NCI-H526 (cell line): Measurements from ENCODE around the gene RARB.

Experiments
- DNase-seq, 2 experiments: peaks; one replicate each; lab custom pipeline; 2025; lab: John Stamatoyannopoulos, UW

RARB gene

DNA sequence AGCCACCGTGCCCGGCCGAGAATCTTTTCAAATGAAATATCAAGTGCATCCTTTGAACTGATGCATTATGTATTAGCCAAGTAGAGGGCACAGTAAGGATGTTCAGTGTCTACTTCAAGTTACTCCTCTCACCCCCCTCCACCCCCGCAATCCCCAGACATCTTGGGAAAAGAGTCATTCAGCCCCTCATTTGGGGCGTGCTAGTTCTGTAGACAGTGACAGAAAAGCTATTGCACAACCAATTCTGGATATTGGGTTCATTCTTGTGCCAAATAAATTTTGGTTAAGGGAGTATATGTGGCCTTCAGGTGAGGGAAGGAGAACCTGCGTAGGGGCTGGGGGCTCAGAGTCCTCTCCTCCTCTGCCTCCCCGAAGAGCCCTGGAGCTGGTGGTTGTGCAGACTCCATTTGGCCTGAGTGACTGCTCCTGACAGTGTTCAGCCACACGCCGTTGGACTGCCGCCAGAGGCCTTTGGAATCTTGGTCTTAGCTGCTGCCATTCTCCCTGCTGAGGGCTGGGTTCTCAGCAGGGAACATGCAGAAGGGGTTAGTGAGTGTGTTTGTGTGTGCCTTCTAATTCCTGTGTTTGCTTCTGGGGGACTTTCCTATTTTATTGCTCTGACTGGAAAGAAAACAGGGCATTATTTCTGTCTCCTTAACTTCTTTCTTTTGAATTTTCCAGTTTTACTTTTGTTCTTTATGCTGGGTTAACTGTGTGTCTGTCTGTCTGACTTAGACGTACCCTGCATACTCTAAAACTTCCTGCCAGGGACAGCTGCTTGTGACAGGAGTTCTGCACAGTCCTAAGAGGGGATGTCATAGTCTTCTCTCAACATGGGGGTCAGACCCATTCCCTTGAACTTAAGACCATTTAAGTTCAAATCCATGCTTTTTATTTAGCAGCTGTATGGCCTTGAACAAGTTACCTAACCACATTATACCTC is 21.0 kb downstream of the RARB start:
- DNase-seq, result no peak

DNA sequence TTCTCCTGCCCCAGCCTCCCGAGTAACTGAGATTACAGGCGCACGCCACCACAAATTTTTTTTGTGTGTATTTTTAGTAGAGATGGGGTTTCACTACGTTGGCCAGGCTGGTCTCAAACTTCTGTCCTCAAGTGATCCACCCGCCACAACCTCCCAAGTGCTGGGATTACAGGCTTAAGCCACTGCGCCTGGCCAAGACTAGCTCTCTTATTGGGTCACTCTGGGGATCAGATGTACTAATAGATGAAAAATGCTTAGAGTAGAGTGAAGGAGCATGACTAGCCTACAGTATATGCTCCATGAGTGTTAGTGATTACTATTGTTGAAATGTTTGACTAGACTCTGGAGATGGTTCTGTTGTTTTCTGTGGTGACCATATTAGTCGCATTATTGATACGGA is 21.8 kb downstream of the RARB start:
- no peak for DNase-seq

DNA sequence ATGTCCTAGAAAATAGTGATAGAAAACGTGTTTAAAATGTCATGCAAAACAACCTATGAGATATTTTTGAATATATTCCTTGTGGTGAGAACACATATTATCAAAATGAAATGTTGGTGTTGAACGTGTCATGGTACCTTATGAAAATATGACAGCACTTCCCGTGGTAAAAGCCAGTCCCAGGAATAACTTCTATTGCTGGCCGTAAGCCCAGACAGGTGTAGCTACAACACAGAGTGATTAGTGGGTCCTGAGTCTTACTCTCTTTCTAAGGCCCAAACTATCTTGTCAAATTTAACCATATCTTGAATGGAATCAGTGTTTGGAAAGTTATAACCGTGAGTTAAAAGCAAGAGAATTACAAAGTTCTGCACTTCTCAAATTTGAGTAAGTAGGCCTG is 24.1 kb downstream of the RARB start:
- DNase-seq, result no peak

DNA sequence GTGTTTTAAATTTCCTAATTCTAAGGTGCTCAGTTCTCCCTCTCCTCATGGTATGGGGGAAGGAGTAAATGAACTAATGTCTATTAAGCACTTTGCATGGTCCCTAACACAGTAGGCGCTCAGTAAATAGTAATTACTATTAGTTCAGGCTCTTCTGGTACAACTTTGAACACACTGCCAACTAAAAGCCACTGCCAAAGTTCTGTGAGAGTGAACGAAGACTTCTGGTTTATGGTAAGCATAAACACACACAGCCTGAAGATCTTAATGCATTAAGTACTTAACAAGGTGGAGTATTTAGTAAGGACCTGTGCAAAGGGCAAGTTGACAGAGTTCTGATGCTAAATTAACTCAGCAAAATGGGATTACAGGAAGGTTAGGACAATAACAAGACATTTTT is 24.7 kb downstream of the RARB start:
- no peak for DNase-seq

GRCh38 chr3:25453619-25454004 is 25.5 kb downstream of the RARB start:
- no peak for DNase-seq

DNA sequence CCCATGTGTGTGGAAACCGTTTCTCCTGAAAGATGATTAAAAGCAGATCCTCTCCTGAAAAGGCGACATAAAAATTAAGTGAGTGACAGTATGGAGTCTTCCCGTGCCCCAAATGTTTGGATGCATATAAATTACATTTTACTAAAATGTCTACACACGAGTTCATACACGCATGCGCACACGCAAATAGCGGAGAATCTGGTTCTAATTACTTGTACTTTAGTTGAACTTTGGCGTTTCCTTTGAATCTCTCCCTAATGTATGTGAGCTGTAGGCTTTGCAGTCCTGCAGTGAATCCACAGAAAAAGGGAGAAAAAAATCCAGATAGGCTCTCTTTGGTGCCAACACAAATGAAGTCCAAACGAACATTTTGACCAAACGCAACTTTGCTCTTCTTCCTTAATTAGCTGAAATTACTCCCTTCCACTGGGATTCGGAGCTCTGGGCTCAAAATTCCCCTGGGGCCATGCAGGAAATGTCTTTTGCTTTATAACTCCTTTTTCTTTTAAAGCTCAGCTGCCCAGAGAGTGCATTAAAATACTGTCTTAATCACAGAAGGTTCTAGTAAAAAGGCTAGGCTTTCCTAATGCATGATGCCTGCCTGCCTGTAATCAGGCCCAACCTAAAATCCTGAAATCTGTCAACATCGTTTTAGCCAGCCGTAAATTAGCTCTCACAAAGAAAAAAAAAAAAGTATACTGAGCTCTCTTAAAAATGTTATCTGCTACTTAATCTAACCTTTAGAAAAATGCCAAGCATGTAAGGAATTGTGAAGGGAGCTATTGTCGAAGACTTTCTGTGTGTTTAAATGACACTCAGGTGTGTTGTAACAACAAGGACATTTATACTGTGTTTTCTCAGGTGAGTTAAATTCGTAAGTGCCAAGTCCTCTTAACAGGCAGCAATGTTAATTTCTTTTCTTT is 26.2 kb downstream of the RARB start:
- no peak for DNase-seq

- no peak for DNase-seq
Observed at GRCh38 chr3:25455441-25456132, 27.5 kb downstream of the RARB start.

DNA sequence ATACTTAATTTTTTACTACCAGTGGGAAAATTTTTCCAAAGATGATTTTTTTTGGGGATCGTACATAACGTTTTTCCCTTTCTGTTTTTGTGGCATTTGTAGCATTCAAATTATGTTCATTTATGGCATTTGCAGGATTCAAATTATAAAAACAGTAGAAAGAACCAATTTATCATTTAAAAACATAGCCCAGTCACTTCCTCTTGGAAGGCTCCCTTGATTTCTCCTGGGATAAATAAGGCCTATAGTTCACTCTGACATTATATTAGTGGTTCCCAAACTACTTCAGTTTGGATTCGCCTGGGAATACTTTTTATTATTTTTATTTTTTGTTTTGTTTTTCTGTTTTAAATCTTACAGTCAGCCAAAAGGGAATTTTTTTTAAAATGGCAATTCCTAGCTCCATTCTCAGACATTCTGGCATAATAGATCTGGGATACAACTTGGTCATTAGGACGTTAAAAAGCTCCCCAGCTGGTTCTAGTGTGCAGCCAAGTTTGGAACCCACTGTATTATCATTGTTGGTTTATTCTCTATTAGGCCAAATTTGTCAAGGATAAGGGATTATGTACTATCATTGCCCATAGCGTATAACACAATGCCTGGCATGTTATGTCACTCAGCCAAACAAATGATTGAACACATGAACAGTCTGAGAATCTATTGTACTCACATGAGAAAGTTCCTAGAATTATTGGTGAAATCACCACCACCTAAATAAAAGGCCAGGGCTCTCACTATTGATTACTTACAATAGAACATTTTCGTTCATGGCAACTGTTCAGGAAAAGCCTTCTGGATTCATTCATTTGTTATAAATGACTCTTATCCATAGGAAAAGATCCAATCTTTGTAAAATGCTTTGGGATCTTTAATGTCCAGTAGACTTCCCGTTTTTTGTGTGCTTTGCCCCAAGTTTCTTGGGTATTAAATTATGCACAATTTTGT is 28.9 kb downstream of the RARB start:
- no peak for DNase-seq

DNA sequence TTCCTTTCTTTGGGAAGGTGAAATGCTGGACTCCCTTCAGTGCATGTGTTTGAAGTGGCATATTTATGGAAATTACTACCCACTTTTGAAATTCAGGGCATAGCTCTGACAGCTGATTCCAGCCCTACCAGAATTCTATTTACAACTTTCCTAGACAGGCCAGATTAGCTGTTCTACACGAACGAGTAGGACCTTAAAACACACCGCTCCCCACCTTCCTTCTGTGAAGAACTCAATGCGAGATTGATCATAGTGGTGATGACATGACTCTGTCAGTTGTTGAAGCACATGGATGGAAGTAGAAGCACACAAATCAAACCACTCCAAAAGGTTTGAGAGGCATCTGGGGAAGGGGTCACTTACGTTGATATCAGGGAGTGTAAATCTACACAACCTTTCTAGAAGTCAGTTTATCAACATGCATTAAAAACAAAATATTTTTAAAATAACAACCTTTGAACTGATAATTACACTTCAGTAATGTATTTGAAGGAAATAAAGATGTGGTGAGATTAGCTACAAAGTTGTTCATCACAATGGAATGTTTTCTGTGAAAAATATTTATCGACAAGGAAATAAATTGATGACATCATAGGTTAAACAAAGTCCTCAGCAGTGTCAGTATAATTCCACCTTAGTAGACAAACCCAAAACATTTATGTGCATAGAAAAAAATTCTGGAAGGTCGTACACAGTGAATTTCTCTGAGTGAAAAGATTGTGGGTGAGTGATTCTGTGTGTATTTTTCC is 29.8 kb downstream of the RARB start:
- DNase-seq, result no peak

DNA sequence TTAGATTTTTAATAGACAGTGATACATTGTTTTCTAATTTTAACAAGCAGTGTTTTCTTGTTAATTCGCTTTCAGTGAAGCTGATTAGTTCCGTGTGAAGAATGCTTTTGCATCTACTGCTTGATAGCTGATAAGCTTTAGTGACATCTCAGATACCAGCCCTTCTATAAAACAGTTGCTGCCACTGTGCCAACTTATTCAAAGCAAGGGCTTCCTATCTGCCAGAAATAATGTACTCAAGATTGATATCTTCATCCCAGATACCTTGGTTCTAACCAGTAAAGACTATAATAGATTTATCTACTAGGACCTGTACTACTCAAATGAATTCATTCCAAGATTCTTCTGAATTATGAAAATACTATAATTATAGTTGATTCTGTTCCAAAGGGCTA is 30.4 kb downstream of the RARB start:
- DNase-seq, result no peak

GRCh38 chr3:25460751-25461150 is 32.7 kb downstream of the RARB start:
- no peak for DNase-seq

DNA sequence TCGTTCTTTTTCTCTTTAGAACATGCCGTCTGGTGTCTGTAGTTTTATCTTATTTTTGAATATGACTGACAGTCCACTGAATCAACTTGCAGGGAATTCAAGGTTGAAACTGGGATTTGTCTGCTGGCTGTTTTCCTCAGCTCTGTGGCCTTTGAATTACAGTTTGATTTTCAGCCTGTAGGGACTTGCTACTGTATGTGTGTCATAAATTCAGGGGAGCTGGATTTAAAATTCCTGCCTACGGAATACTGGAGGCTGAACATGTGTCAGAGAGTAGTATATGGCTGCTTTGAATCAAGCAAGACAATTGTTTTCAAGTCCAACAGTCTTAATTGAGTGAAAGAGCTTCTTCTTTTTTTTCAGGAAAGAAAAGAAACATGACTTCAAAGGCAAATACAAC is 33.9 kb downstream of the RARB start:
- DNase-seq, result no peak

DNA sequence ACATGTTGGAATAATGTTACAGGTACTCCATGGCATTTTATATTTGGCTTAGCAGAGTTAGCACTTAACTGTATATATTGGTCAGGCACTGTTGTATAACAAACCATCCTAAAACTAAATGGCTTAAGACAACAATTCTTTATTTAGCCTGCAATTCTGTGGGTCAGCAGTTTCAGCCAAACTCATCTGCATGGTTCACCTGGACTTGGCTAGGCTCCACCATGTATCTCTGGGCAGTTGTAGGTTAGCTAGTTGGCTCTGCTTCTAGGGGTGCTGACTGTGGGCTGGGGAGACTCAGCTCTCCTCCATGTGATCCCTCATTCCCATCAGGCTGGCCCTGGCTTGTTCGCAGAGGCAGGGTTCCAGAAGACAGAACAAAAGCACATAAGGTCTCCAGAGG is 34.4 kb downstream of the RARB start:
- DNase-seq, result no peak

GRCh38 chr3:25463836-25464418 is 35.9 kb downstream of the RARB start:
- DNase-seq, result no peak

GRCh38 chr3:25465266-25465860 is 37.3 kb downstream of the RARB start:
- DNase-seq, result no peak

GRCh38 chr3:25468866-25469319 is 40.8 kb downstream of the RARB start:
- DNase-seq, result no peak

DNA sequence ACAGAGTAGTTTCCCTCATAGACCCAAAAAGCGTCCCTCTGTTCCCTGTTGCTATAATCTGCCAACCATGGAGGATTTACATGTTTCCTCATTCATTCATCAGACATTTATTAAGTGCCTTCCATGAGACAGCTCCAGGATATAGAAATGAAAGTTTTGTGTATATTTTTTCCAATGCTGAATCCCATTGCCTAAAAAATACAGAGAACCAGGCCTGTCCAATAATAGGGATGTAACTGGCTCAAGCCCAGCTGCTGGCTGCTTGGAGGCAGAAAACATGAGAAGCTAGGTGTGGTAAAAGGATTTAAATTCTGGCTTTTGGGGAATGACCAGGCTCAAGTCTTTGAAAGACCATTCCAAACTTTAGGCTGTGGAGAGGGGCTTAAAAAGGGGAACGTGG is 41.5 kb downstream of the RARB start:
- no peak for DNase-seq

- no peak for DNase-seq
Observed at GRCh38 chr3:25471081-25471768, 43.2 kb downstream of the RARB start.

GRCh38 chr3:25472153-25472552 is 44.1 kb downstream of the RARB start:
- no peak for DNase-seq
